ENCODE data around the gene RAB40B. TPM values are rescaled to one million over a fixed set of nuclear protein-coding genes. Genes with fewer than 3 reads are reported as not detected.

The RAB40B gene
- total and polyA plus RNA-seq, 2 of the 4 experiments (the other 2 are of a cell fraction), result 14.9 to 20.0 TPM

DNA sequence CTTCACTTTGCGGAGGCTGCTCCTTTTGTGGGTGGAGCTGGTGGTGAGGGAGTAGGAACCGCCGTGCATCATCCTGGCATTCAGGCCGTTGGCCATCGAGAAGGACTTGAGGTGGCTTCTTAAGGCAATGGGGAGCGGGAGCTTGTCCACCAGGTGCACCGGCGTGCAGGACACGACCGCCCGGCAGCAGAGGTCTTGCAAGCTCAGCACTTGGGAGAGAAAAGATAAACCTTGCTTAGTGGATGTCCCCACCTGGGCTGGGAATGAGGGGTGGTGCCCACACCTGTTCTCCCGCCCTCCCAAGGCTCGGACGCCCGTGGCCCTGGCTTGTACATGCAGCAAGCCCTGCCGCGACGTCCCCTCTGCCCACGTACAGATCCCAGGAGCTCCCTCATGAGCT, 40.6 kb downstream of the RAB40B start:
- no peak overlapping the region for H4K5ac ChIP-seq (ENCODE audit: low read depth, low read length)
- H2AK9ac ChIP-seq (replicated peaks; ENCODE audit: low read depth, low read length, poor library complexity), result no peak overlapping the region
- no peak overlapping the region for H4K8ac ChIP-seq (ENCODE audit: low read depth in 2 of 2, low read length in 2 of 2)
- no peak overlapping the region for H3K14ac ChIP-seq (replicated peaks; ENCODE audit: low read depth, low read length)
- H2BK20ac ChIP-seq (ENCODE audit: low read depth, low read length), result no peak overlapping the region
- dilution Hi-C loops (cut with HindIII; ENCODE audit: low sequenced_read_pairs, unreplicated experiment) (no loop called here), in situ Hi-C loops (cut with MboI; ENCODE audit: low sequenced_read_pairs) (no loop called here), intact Hi-C loops (cut with micrococcal nuclease) (no loop called here)
- peaks cover 0 to 6% of the 10 kb centered on the region in 2 experiments; a peak in 2 of 4 replicates for H3K79me1 ChIP-seq (ENCODE audit: low read depth in 1 of 2, low read length in 2 of 2)
- no peak overlapping the region for H3K18ac ChIP-seq (ENCODE audit: low read depth, low read length)
- H3K56ac ChIP-seq (ENCODE audit: extremely low read depth, insufficient read depth, low read length), result no peak overlapping the region
- CTCF ChIA-PET, result no interaction called here
- H4K20me1 ChIP-seq (ENCODE audit: insufficient read depth, low read length), result no peaks in the 10 kb centered on the region
- TF ChIP-seq MAFK (IDR thresholded peaks at IDR 0.05; ENCODE audit: low read depth, low read length) (no peak), RAD21 (IDR thresholded peaks at IDR 0.05; ENCODE audit: low read length) (no peak)
- 85% methylated on average over 11 of the region's 19 CpGs; no CpG with 5 or more reads in 1 of the 2 experiments for whole genome bisulfite sequencing, 2 experiments (ENCODE audit: extremely low coverage in 2 of 2, insufficient read length in 1 of 2)
- no peak overlapping the region for H3K27ac ChIP-seq (ENCODE audit: insufficient read depth, low read length)
- H3K4me1 ChIP-seq (ENCODE audit: control insufficient read depth, insufficient read depth, low read length), result no peaks in the 10 kb centered on the region
- no peak for DNase-seq
- no TSS peak for BruUV-seq (replicated peaks)
- H2AFZ ChIP-seq (replicated peaks; ENCODE audit: low read length, poor library complexity), result no peak overlapping the region
- no peak overlapping the region for H3K4me2 ChIP-seq (ENCODE audit: low read depth, low read length)
- ATAC-seq (ENCODE audit: low read depth), result no peak
- no peak overlapping the region for H3K4ac ChIP-seq (ENCODE audit: low read depth, low read length)
- H2AK5ac ChIP-seq (ENCODE audit: low read depth, low read length), result no peak overlapping the region
- H3K23ac ChIP-seq (ENCODE audit: low read depth, low read length), result no peak overlapping the region
- POLR2A ChIA-PET (ENCODE audit: unreplicated experiment), result no interaction called here
- H3K9me3 ChIP-seq (ENCODE audit: control insufficient read depth, insufficient read depth, low read length), result no peaks in the 10 kb centered on the region
- no peak overlapping the region for H2BK120ac ChIP-seq (ENCODE audit: low read depth, low read length)
- H4K91ac ChIP-seq (ENCODE audit: insufficient read depth, low read depth, low read length), result no peak overlapping the region
- no peak overlapping the region for H2BK5ac ChIP-seq (ENCODE audit: low read depth, low read length, poor library complexity, severe bottlenecking)
- H2BK15ac ChIP-seq (ENCODE audit: low read depth, low read length), result no peak overlapping the region
- no peaks in the 10 kb centered on the region for H3K27me3 ChIP-seq (ENCODE audit: control insufficient read depth, insufficient read depth, low read length)
- peaks cover 6% of the 10 kb centered on the region for H3K9me1 ChIP-seq (ENCODE audit: insufficient read depth, low read length)
- peaks cover 1% of the 10 kb centered on the region for H3K36me3 ChIP-seq (ENCODE audit: control insufficient read depth, insufficient read depth, low read length)
- H3K4me3 ChIP-seq (ENCODE audit: insufficient read depth, low read depth, low read length), result no peak overlapping the region
- H3K9ac ChIP-seq (ENCODE audit: low read depth, low read length), result no peak overlapping the region
